Activated CD8-positive, alpha-beta memory T cell treated with anti-CD3 and anti-CD28 coated beads, Interleukin-2, amount 10 ng/mL, durations not matched to agents 7 days and 5 days (primary cell): ENCODE data around the gene CSTF1. TPM values are rescaled to one million over a fixed set of nuclear protein-coding genes. Genes with fewer than 3 reads are reported as not detected.

Source experiments
- ATAC-seq: fragments of 150-1000 bp; cut with Tn5 transposase; one replicate; pipeline ENCODE4 v1.10.0; 2021; ENCODE audit warnings: moderate library complexity
- CTCF ChIA-PET: fragments of 350-600 bp; sonication (Branson Sonifier 250); formaldehyde crosslinking; loops from one replicate; lab custom pipeline; 2021; ENCODE audit warnings: antibody characterized with exemption; lab: Charles Lee
- DNase-seq: peaks from one replicate; pipeline ENCODE4 v3.0.0-alpha.2; 2020
- H3K27ac Mint-ChIP-seq: one replicate; pipeline ENCODE4 v1.8.0; 2021; ENCODE audit warnings: mild to moderate bottlenecking, mixed read lengths
- H3K27me3 Mint-ChIP-seq: one replicate; pipeline ENCODE4 v1.8.0; 2021; ENCODE audit warnings: mixed read lengths
- H3K36me3 Mint-ChIP-seq: one replicate; pipeline ENCODE4 v1.8.0; 2021; ENCODE audit warnings: mild to moderate bottlenecking, mixed read lengths
- H3K4me1 Mint-ChIP-seq: one replicate; pipeline ENCODE4 v1.8.0; 2021; ENCODE audit warnings: mixed read lengths
- H3K4me3 Mint-ChIP-seq: one replicate; pipeline ENCODE4 v1.8.0; 2021; ENCODE audit warnings: mild to moderate bottlenecking, moderate library complexity, mixed read lengths
- H3K9me3 Mint-ChIP-seq: one replicate; pipeline ENCODE4 v1.8.0; 2022; ENCODE audit warnings: low read depth, mixed read lengths
- total RNA-seq, 2 experiments: library from RNA; stranded (reverse); gene quantifications; one replicate each; pipeline ENCODE4 v1.2.3, GENCODE V29; 2021

The CSTF1 gene
- total RNA-seq, 2 experiments from 2014 or later, result 60.0 to 82.4 TPM

GRCh38 chr20:56426926-56427325, 34.5 kb downstream of the CSTF1 start:
- CTCF ChIA-PET, result no interaction called here

DNA sequence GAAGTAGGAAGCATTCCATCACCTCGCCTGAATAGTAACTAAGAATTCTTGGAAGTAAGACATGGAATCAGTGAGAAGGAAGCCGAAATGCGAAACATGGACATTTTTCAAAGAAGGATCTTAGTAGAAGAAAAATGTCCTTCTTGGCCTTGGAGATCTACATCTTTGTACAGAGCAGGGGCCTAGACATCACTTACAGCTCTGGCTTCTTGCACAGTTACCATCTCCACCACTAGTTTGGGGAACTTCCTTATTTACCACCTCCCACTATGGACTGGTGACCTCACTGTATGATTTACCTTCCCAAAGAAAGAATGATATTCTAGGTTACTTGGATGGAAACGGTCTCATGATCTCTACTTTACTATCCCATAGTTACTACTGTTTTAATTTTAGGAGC, 35.4 kb downstream of the CSTF1 start:
- DNase-seq (no peak), ATAC-seq (no peak)
- no peaks in the 10 kb centered on the region for H3K27me3 Mint-ChIP-seq
- CTCF ChIA-PET, result interaction anchor here (1.8 kb wide), 1 partner anchor 12 kb away, joined by 4 read pairs; no protein-coding TSS in a partner anchor
- H3K4me3 Mint-ChIP-seq, result no peak overlapping the region
- H3K4me1 Mint-ChIP-seq, result peaks cover 42% of the 10 kb centered on the region
- no peaks in the 10 kb centered on the region for H3K9me3 Mint-ChIP-seq
- peaks cover 21% of the 10 kb centered on the region for H3K36me3 Mint-ChIP-seq
- H3K27ac Mint-ChIP-seq, result no peak overlapping the region

More at GRCh38 chr20:56426926-56427325, 34.5 kb downstream of the CSTF1 start:
- no peak overlapping the region for H3K27ac Mint-ChIP-seq
- DNase-seq (no peak), ATAC-seq (no peak)
- H3K36me3 Mint-ChIP-seq, result peaks cover 23% of the 10 kb centered on the region
- H3K4me3 Mint-ChIP-seq, result no peak overlapping the region
- H3K4me1 Mint-ChIP-seq, result peaks cover 51% of the 10 kb centered on the region
- no peaks in the 10 kb centered on the region for H3K27me3 Mint-ChIP-seq
- H3K9me3 Mint-ChIP-seq, result no peaks in the 10 kb centered on the region

DNA sequence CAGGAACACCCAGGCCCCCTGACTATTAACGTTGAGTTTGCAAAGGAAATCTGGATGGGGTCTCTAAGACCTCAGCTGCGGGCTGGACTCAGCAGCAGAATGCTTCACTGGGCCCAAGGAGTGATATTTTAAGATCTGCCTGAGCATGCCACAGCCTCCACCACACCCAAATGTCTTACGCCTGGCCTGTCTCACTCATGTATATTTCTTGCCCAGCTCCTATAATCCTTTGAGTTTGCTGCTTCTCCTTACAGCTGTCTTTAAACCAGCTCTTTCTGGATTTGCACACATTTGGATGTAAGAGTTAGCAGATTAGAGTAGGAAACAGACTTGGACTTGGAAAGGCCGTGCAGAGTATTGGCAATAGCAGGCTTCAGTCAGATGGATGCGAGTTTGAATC, 36.0 kb downstream of the CSTF1 start:
- no peaks in the 10 kb centered on the region for H3K27me3 Mint-ChIP-seq
- H3K4me1 Mint-ChIP-seq, result peaks cover 43% of the 10 kb centered on the region
- no peak overlapping the region for H3K27ac Mint-ChIP-seq
- no peak overlapping the region for H3K4me3 Mint-ChIP-seq
- H3K9me3 Mint-ChIP-seq, result no peaks in the 10 kb centered on the region
- CTCF ChIA-PET, result interaction anchor here (1.3 to 1.8 kb wide), 2 partner anchors 9 to 11 kb away, joined by 4 to 5 read pairs; no protein-coding TSS in a partner anchor
- DNase-seq (no peak), ATAC-seq (no peak)
- H3K36me3 Mint-ChIP-seq, result peaks cover 23% of the 10 kb centered on the region

- ATAC-seq, result no peak
These were observed 36.4 kb downstream of the CSTF1 start for GRCh38 chr20:56428881-56429280.

GRCh38 chr20:56429502-56429901, 37.1 kb downstream of the CSTF1 start:
- no peaks in the 10 kb centered on the region for H3K9me3 Mint-ChIP-seq
- H3K4me1 Mint-ChIP-seq, result peaks cover 49% of the 10 kb centered on the region
- no peaks in the 10 kb centered on the region for H3K27me3 Mint-ChIP-seq
- ATAC-seq (peak; percentile 49), DNase-seq (no peak)
- CTCF ChIA-PET, result interaction anchor here (0.6 to 4.1 kb wide), 3 partner anchors 7 to 12 kb away, joined by 3 to 19 read pairs (median 5); no protein-coding TSS in a partner anchor
- peak overlapping the region; percentile 62 for H3K4me3 Mint-ChIP-seq
- peak overlapping the region; percentile 85 for H3K27ac Mint-ChIP-seq
- peaks cover 23% of the 10 kb centered on the region for H3K36me3 Mint-ChIP-seq

More at GRCh38 chr20:56428881-56429280, 36.4 kb downstream of the CSTF1 start:
- CTCF ChIA-PET, result interaction anchor here (1.3 to 1.8 kb wide), 2 partner anchors 9 to 11 kb away, joined by 4 to 5 read pairs; no protein-coding TSS in a partner anchor
- Mint-ChIP-seq H3K9me3 (no peaks in the 10 kb centered on the region), H3K27ac (peak overlapping the region; percentile 85), H3K27me3 (no peaks in the 10 kb centered on the region), H3K36me3 (peaks cover 23% of the 10 kb centered on the region), H3K4me3 (peak overlapping the region; percentile 62), H3K4me1 (peaks cover 47% of the 10 kb centered on the region)
- no peak for DNase-seq

GRCh38 chr20:56429941-56430340, 37.5 kb downstream of the CSTF1 start:
- DNase-seq (no peak), ATAC-seq (no peak)
- peaks cover 46% of the 10 kb centered on the region for H3K4me1 Mint-ChIP-seq
- CTCF ChIA-PET, result interaction anchor here (0.6 to 4.1 kb wide), 3 partner anchors 8 to 11 kb away, joined by 3 to 19 read pairs (median 3); no protein-coding TSS in a partner anchor
- no peaks in the 10 kb centered on the region for H3K27me3 Mint-ChIP-seq
- peak overlapping the region; percentile 85 for H3K27ac Mint-ChIP-seq
- H3K9me3 Mint-ChIP-seq, result no peaks in the 10 kb centered on the region
- H3K4me3 Mint-ChIP-seq, result peak overlapping the region; percentile 62
- peaks cover 24% of the 10 kb centered on the region for H3K36me3 Mint-ChIP-seq

GRCh38 chr20:56430461-56430860, 38.0 kb downstream of the CSTF1 start:
- no peak for DNase-seq
- Mint-ChIP-seq H3K4me1 (peaks cover 43% of the 10 kb centered on the region), H3K4me3 (no peak overlapping the region), H3K27me3 (no peaks in the 10 kb centered on the region), H3K9me3 (no peaks in the 10 kb centered on the region), H3K27ac (no peak overlapping the region), H3K36me3 (peaks cover 26% of the 10 kb centered on the region)
- no peak for ATAC-seq
- CTCF ChIA-PET, result interaction anchor here (1.0 to 4.1 kb wide), 2 partner anchors 8 to 11 kb away, joined by 3 to 19 read pairs; no protein-coding TSS in a partner anchor

DNA sequence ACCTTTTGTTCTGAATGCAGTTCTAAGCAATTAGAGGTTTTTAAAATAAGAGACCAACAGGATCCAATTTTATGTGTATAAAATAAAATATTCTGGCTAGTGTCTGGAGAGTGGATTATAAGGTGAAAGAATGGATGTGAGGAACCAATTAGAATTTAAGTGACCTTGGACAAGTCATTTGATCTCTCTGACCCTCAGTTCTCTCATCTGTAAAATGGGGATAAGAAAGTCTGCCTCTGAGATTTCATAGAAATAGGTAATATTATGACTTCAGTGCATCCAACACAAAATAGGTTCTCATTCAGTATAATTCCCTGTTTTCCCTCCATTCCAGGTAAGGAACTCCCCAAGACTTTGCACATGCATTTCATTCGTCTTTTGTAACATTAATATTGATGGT, 38.5 kb downstream of the CSTF1 start:
- H3K4me3 Mint-ChIP-seq, result no peak overlapping the region
- ATAC-seq (no peak), DNase-seq (no peak)
- H3K27ac Mint-ChIP-seq, result no peak overlapping the region
- H3K36me3 Mint-ChIP-seq, result peaks cover 26% of the 10 kb centered on the region
- no peaks in the 10 kb centered on the region for H3K9me3 Mint-ChIP-seq
- H3K27me3 Mint-ChIP-seq, result no peaks in the 10 kb centered on the region
- H3K4me1 Mint-ChIP-seq, result peaks cover 43% of the 10 kb centered on the region
- CTCF ChIA-PET, result interaction anchor here (1.0 to 4.1 kb wide), 2 partner anchors 9 to 12 kb away, joined by 3 to 19 read pairs; no protein-coding TSS in a partner anchor

DNA sequence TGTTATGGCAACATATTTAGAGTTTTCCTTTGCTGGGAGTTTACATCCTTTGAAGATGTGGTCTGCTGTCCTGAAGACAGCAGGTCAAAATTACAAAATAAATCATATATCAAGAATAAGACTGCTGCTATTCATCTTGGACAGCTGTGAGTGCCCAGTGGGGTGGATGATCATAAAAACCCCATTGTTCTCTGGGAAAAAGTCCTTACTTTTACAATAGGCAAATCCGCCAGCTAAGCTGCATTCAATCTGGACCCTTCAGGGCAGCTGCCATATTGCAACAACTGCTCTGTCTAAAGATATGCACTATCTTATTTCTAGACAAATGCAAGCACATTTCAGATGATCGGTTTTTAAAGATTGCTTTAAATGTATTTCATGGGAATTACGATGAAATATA, 39.0 kb downstream of the CSTF1 start:
- H3K27me3 Mint-ChIP-seq, result no peaks in the 10 kb centered on the region
- DNase-seq, result no peak
- no peaks in the 10 kb centered on the region for H3K9me3 Mint-ChIP-seq
- CTCF ChIA-PET, result interaction anchor here (4.1 kb wide), 1 partner anchor 9 kb away, joined by 19 read pairs; no protein-coding TSS in a partner anchor
- no peak overlapping the region for H3K27ac Mint-ChIP-seq
- no peak overlapping the region for H3K4me3 Mint-ChIP-seq
- no peak for ATAC-seq
- H3K4me1 Mint-ChIP-seq, result peaks cover 43% of the 10 kb centered on the region
- H3K36me3 Mint-ChIP-seq, result peaks cover 26% of the 10 kb centered on the region

GRCh38 chr20:56433221-56433879, 40.9 kb downstream of the CSTF1 start:
- H3K4me3 Mint-ChIP-seq, result no peak overlapping the region

GRCh38 chr20:56433880-56434255, 41.4 kb downstream of the CSTF1 start:
- DNase-seq (no peak), ATAC-seq (peak; percentile 53)
- CTCF ChIA-PET, result interaction anchor here (1.1 to 1.6 kb wide), 3 partner anchors 16 to 21 kb away, joined by 3 to 7 read pairs (median 4); partner anchors contain the start of gene CASS4
- Mint-ChIP-seq H3K27ac (peak overlapping the region; percentile 19), H3K4me1 (peaks cover 42% of the 10 kb centered on the region), H3K9me3 (no peaks in the 10 kb centered on the region), H3K36me3 (peaks cover 38% of the 10 kb centered on the region), H3K4me3 (no peak overlapping the region), H3K27me3 (no peaks in the 10 kb centered on the region)

More at GRCh38 chr20:56433221-56433879, 40.9 kb downstream of the CSTF1 start:
- ATAC-seq (peak; percentile 25), DNase-seq (no peak)
- Mint-ChIP-seq H3K27me3 (no peaks in the 10 kb centered on the region), H3K36me3 (peaks cover 35% of the 10 kb centered on the region), H3K27ac (peak overlapping the region; percentile 19), H3K4me1 (peaks cover 43% of the 10 kb centered on the region), H3K9me3 (no peaks in the 10 kb centered on the region)
- CTCF ChIA-PET, result interaction anchor here (1.1 to 4.1 kb wide), 4 partner anchors 11 to 21 kb away, joined by 3 to 19 read pairs (median 6); partner anchors contain the start of gene CASS4

DNA sequence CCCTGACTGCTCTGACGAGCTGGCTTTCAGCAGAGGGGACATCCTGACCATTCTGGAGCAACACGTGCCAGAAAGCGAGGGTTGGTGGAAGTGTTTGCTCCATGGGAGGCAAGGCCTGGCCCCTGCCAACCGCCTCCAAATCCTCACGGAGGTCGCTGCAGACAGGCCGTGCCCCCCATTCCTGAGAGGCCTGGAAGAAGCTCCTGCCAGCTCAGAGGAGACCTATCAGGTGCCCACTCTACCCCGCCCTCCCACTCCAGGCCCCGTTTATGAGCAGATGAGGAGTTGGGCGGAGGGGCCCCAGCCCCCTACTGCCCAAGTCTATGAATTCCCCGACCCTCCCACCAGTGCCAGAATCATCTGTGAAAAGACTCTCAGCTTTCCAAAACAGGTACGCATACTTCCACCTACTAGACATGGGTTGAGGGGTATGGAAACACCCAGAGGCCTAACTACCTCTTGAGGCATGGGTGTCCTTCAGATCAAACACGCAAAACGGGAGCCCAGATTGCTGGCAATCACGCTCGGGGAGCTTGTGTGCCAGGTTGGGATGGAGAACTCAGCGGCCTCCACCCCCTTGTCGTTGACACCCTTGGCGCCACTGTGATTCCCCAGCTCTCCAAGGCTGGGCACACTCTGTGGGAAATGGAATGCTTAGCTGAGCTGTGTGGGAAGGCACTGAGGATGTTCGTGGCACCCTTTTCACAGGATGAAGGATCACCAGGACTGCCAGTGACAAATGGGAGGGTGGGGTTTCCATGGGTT, 44.9 kb downstream of the CSTF1 start:
- H3K27ac Mint-ChIP-seq, result peak overlapping the region; percentile 24
- H3K9me3 Mint-ChIP-seq, result no peaks in the 10 kb centered on the region
- peaks cover 29% of the 10 kb centered on the region for H3K36me3 Mint-ChIP-seq
- CTCF ChIA-PET, result interaction anchor here (0.6 kb wide), 1 partner anchor 26 kb away, joined by 4 read pairs; no protein-coding TSS in a partner anchor
- H3K4me1 Mint-ChIP-seq, result peaks cover 56% of the 10 kb centered on the region
- no peaks in the 10 kb centered on the region for H3K27me3 Mint-ChIP-seq
- ATAC-seq, result no peak
- H3K4me3 Mint-ChIP-seq, result no peak overlapping the region
- no peak for DNase-seq

DNA sequence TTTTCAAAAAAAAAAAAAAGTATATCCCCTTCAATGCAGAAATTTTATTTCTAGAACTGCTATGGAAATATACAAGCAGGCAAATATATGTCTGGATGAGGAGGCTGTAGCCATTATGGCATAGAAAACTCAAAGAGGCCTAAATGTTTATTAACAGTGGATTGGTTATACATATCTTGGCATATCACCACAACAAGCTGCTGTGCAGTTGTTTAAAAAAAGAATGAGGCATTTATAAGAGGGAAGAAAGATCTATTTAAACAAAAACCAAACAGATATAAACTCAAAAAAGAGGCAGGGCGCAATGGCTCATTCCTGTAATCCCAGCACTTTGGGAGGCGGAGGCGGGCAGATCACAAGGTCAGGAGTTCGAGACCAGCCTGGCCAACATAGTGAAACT, 45.8 kb downstream of the CSTF1 start:
- CTCF ChIA-PET, result interaction anchor here (2.2 kb wide), 1 partner anchor 20 kb away, joined by 7 read pairs; no protein-coding TSS in a partner anchor
- Mint-ChIP-seq H3K27me3 (no peaks in the 10 kb centered on the region), H3K4me3 (no peak overlapping the region)

More for the DNA sequence above, 45.8 kb downstream of the CSTF1 start:
- DNase-seq (no peak), ATAC-seq (no peak)
- Mint-ChIP-seq H3K27ac (peak overlapping the region; percentile 24), H3K36me3 (peaks cover 27% of the 10 kb centered on the region), H3K9me3 (no peaks in the 10 kb centered on the region), H3K4me1 (peaks cover 58% of the 10 kb centered on the region)
